Fibroblast of mammary gland (primary cell): ENCODE results near the gene ZDHHC14.

Experiments
- DNase-seq: peaks from one replicate; pipeline ENCODE4 v3.0.0-alpha.2; 2010; ENCODE audit warnings: low read depth
- H3K4me3 ChIP-seq: 2 replicates; pipeline ENCODE4 v1.5.1; 2011; ENCODE audit warnings: low read depth, mild to moderate bottlenecking, low read length, moderate library complexity; ENCODE audit not compliant: control insufficient read depth
- TF ChIP-seq, protein P1 (sequence below): conservative IDR thresholded peaks from 2 replicates; pipeline ENCODE4 v1.5.1; 2011; ENCODE audit warnings: low read depth, low read length, inconsistent platforms; ENCODE audit not compliant: control insufficient read depth, insufficient read depth

The ZDHHC14 gene

DNA sequence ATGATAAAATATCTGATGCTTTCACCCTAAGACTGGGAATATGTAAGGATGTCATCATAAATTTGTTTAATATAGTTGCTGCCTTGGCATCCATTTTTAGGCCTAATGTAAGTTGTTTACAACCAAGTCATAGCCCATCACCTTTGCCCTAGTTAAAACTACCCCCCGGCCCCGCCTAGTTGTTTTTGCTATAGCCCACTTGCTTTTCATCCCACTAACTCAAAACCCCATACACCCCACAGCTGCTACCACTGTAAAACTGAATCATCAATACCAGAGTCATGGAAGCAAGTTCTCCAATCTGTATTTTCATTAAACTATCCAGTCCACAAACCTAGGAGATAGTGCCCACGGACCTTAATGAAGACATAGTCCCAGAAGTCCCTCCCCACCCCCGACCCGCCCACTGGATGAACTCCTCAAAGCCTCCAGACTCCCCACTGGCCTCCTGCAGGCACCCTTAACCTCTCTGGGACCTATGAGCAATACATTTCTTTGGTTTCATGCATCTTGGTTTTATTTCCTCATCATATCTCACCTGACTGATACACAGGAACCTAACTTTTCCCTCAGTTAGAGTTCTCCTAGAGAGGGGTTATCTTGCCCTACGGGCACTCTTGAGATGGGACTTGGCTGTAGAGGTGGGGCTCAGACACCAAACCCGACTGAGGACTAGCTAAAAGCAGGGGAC is 12.5 kb upstream of the ZDHHC14 start:
- no peak for DNase-seq
- TF ChIP-seq, protein P1, sequence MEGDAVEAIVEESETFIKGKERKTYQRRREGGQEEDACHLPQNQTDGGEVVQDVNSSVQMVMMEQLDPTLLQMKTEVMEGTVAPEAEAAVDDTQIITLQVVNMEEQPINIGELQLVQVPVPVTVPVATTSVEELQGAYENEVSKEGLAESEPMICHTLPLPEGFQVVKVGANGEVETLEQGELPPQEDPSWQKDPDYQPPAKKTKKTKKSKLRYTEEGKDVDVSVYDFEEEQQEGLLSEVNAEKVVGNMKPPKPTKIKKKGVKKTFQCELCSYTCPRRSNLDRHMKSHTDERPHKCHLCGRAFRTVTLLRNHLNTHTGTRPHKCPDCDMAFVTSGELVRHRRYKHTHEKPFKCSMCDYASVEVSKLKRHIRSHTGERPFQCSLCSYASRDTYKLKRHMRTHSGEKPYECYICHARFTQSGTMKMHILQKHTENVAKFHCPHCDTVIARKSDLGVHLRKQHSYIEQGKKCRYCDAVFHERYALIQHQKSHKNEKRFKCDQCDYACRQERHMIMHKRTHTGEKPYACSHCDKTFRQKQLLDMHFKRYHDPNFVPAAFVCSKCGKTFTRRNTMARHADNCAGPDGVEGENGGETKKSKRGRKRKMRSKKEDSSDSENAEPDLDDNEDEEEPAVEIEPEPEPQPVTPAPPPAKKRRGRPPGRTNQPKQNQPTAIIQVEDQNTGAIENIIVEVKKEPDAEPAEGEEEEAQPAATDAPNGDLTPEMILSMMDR, result no peak
- no peak overlapping the region for H3K4me3 ChIP-seq

DNA sequence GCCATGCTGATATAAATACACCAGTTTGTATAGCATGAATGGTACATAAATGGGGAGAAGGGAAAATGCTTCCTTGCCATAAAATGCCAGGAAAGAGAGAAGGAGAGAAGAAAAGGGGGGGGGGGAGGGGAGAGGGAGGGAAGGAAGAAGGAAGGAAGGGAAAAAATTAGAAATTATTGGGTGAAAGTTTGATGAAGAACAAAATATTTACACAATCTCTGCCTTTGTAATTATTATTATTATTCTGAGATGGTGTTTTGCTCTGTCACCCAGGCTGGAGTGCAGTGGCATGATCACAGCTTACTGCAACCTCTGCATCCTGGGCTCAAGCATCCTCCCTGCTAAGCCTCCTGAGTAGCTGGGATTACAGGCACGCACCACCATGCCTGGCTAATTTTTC is 10.2 kb upstream of the ZDHHC14 start:
- no peak overlapping the region for H3K4me3 ChIP-seq
- DNase-seq, result no peak
- TF ChIP-seq, protein P1, result no peak

DNA sequence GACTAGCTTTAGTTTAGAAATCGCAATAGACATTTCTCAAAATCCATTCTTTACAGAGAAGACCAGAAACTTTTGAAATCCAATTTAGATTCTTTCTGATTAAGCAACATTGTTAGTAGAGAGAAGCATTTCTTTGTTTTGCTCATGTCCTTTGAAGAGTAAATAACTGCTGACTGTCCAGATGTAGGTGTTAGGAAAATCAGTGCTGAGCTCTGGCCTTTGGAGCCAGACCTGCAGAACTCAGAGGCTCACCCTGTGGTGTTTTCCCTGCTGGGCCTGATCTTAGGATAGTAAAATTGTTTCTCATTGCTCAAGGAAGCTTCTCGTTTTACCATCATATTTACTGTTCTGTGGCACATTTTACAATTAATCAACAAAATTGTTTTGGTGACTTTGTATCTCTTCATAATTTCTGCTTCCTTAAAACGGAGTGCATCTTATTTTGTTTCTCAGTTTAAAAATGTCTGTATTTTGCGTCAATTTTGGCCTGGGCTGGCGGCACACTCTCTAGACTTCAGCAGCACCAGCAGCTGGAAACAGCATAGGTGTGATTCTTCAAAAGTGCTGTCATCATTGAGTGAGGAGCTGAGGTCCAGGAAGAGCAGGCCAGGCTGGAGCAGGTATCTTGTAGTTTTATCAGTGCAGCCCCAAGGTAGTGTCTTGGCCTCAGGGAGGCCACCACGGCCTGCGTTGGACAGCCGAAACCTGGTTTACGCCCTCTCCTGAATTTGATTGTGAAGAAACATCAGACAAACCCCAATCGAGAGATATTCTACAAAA is 8.3 kb upstream of the ZDHHC14 start:
- H3K4me3 ChIP-seq, result no peak overlapping the region
- DNase-seq, result no peak
- TF ChIP-seq, protein P1, result no peak

DNA sequence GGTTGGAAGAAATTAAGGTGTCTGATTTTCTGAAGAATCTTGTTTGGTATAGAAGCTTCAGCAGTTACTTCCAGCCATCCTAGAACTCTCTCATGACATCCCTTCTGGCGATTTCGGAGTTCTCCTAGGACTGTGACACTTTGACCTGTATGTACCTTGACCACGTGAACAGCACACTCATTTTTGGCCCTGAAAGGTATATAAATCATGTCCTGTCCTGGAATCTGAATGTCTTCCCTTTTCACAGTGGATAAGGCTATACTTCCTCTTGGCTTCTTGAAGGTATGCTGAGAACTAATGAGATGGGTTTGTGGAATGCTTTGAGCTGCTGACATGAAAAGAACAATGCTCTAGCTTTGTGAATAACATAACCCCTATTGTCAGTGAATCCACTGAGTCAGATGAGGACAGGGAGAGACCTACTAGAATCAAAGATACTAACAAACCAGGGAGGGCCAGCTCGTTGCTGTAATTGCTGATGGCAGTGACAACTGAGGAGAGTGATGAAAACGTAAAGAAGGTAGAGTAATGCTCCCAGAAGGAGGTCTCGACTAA is 6.0 kb upstream of the ZDHHC14 start:
- no peak for DNase-seq
- TF ChIP-seq, protein P1, result no peak
- no peak overlapping the region for H3K4me3 ChIP-seq

DNA sequence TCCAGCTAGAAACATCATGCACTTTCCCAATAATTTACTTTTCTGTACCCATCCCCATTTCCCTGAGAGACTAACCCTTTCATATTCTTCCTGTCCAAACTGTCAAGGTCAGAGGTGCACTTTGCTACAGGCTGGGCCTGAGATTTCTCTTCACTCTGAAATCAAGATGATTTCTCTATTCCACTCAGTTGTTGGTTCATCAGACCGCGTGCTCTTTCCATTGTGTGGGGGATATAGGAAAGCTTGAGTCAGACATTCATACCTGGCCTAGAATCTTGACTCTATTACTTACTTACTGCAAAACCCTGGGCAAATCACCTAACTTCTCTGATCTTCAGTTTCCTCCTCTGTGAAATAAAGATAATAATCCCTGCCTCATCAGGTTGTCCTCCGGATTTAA is 4.7 kb upstream of the ZDHHC14 start:
- no peak for DNase-seq
- no peak overlapping the region for H3K4me3 ChIP-seq
- TF ChIP-seq, protein P1, result no peak

DNA sequence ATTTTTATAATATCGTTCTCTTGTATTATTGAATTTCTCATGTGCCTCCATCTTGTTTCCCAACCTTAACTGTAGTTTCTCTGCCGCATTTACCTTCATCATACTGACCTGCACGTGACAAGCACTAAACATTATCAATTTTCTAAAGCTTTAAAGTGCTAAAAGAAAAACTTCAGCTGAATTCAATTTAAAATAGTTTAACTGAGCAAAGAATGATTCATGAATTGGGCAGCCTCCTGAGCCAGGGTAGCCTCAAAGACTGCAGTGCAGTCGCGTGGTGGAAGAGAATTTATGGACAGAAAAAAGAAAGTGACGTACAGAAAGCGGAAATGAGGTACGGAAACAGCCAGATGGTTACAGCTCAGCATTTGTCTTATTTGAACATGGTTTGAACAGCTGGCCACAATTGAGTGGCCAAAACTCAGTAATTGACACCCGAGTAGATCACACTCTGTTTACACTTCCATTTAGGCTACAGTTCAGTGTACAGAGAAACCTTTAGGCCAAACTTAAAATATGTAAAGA is 4.2 kb upstream of the ZDHHC14 start:
- TF ChIP-seq, protein P1, result no peak
- peak; percentile 81 for DNase-seq
- no peak overlapping the region for H3K4me3 ChIP-seq
